Measurements from ENCODE around the gene ARHGEF18.

- no peak for TF ChIP-seq CTCF (conservative IDR thresholded peaks at IDR 0.05)
- no peak for TF ChIP-seq EZH2 (IDR thresholded peaks at IDR 0.05; ENCODE audit: low read depth)
Observed at GRCh38 chr19:7337380-7338194, 11.2 kb upstream of the ARHGEF18 start.
